LNCaP clone FGC (cell line): ENCODE measurements around the gene TRIM50.

ENCODE experiments used
- DNase-seq: peaks from one replicate; pipeline ENCODE4 v3.0.0-alpha.2; 2011; ENCODE audit warnings: low read depth
- H3K4me3 ChIP-seq: 2 replicates; pipeline ENCODE4 v1.5.1; 2011; ENCODE audit warnings: mild to moderate bottlenecking, low read depth, low read length, control low read depth
- CTCF ChIP-seq: IDR thresholded peaks from 2 replicates; pipeline ENCODE4 v1.5.1; 2012; ENCODE audit warnings: mild to moderate bottlenecking; ENCODE audit not compliant: control insufficient read depth, insufficient read depth; ENCODE audit errors: extremely low read depth

The TRIM50 gene

DNA sequence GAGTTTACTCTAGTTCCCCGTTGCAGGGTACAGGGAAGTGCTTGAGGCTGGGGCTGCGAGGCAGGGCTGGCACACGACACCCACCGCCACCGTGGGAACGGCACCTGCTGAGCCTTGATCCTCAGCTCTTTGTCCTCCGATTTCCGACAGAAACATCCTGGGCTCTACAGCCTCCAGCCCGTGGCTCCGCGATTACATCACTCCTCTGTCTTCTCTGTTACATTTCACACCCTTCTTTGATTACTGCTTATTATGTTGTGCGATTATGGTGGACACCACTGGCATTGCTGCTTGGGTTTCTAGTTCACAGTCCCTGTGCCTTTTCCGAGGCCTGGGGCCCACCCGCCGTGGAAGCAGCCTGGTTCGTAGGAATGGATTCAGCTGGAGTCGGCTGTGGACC lies 26.9 kb upstream of the TRIM50 start:
- H3K4me3 ChIP-seq, result no peak overlapping the region
- DNase-seq, result no peak
- no peak for TF ChIP-seq CTCF

DNA sequence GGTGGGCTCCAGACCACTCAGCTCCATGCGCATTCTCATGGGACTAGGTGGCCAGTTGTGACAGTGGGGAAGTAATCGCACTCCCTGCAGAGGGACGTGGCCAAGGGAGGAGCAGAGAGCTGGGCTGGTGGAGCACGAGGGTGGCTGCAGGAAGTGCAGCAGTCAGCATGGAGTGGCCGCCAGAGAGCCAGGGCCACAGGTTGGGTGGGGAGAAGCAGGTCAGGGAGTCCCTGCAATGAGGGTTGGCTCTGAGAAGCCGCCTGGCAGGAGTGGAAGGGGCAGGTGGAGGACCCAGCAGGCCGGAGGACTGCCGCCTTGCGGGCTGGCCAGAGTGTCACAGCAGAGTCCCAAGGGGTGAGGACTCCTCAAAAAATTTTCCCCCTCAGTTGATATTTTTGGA lies 26.3 kb upstream of the TRIM50 start:
- TF ChIP-seq CTCF, result no peak
- H3K4me3 ChIP-seq, result no peak overlapping the region
- DNase-seq, result no peak

DNA sequence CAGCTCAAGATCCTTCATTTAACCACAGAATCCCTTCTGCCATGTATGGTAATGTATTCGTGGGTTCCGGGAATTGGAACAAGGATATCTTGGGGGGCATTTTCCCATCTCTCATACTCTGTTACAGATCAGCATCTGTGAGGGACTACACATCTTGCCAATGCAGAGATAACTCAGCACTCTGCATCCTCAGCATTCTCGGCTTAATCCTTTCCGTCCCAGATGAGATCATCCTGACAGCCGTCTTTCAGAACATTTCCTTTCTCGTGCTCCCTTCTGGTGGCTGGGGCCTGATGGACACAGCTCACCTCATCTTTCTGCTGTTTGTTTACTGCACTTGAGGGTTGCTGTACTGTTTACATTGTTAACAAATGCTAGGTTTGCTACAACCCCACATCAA lies 25.4 kb upstream of the TRIM50 start:
- DNase-seq, result no peak

GRCh38 chr7:73352784-73353183 lies 24.9 kb upstream of the TRIM50 start:
- H3K4me3 ChIP-seq, result no peak overlapping the region
- TF ChIP-seq CTCF, result no peak
- DNase-seq, result no peak

More for the DNA sequence above, 25.4 kb upstream of the TRIM50 start:
- TF ChIP-seq CTCF, result no peak
- H3K4me3 ChIP-seq, result no peak overlapping the region

DNA sequence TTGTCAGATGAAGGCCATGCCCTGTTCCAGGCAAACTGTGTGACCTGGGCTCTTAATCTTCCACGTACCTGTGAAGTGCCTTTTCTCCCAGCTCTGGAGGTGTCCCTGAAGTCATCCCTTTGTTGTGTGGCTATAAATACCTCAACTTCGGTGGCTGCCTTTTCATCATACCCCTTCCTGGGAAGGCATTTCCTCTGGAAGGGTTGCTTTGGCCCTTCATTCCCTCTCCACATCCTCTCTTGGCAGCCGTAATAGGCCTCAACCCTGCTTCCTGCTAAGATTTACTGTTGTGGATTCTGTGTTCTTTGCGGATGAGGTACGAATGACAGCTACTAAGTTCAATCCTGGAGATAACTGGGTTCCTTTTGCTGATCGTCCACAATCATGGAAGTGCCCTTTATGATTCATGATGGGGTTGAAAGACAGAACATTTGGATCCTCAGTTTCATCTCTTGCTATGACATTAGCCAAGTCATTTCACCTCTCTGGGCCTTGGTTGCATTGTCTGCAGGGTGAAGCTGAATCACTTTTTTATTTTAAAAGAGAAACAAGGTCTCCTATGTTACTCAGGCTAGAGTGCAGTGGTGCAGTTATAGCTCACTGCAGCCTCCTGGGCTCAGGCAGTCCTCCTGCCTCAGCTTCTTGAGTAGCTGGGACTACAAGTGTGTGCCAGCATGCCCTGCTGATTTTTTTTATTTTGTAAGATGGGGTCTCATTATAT lies 23.7 kb upstream of the TRIM50 start:
- DNase-seq, result no peak
- TF ChIP-seq CTCF, result no peak
- H3K4me3 ChIP-seq, result no peak overlapping the region

DNA sequence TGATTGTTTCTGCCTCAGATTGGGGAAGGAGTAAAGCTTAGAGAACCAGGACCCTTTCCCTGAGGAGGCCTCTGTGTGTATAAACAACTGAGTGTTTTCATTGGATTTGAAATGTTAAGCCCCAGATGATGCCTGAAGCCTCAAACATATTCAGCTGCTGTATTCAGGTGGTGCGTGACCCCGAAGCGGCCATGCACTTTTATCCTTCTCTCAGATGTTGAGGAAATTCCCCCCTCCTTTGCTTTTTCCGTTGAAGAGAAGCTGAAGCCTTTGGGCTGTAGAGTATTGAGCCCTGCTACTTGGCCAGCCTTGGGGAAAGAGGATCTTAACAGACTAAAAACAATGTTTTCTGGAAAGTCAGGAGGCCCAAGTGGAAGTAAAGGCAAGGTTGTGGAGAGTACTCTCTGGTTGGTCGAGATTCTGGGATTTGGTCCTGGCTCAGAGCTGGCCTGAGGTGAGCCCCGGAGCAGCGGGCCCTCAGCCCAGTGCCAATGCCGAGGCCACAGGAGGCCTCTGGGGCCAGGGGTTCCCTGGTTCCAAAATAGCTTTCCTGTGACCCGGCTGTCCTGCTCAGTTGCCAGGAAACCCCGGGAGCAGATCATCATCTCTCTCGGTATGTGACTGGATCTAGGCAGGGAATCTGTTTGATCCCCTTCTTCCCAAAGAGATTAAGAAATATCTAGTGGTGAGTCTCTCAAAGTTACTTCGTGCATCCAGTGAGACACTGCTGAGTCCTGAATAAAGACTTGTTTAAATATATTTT lies 22.6 kb upstream of the TRIM50 start:
- no peak for TF ChIP-seq CTCF
- DNase-seq, result no peak
- H3K4me3 ChIP-seq, result no peak overlapping the region
